ENCODE measurements around the gene KDM4B.

GRCh38 chr19:4997297-4997696, 28.4 kb downstream of the KDM4B start:
- TF ChIP-seq ESRRA (IDR thresholded peaks at IDR 0.05; ENCODE audit: low read length) = no peak
- TF ChIP-seq HDAC6 (IDR thresholded peaks at IDR 0.05; ENCODE audit: unreplicated experiment) = no peak
- no peak for TF ChIP-seq CREM (IDR thresholded peaks at IDR 0.05; ENCODE audit: low read depth)
- TF ChIP-seq SMC3 (IDR thresholded peaks at IDR 0.05; ENCODE audit: borderline replicate concordance, low read length) = no peak
- no peak for TF ChIP-seq ZNF24 (IDR thresholded peaks at IDR 0.05)
- TF ChIP-seq TCF12 (IDR thresholded peaks at IDR 0.05; ENCODE audit: low read depth, low read length) = no peak

Data from GM12878 (cell line).